ENCODE measurements around the gene NARS2. TPM values are rescaled to one million over a fixed set of nuclear protein-coding genes. Genes with fewer than 3 reads are reported as not detected.

The NARS2 gene
- total and polyA plus RNA-seq, 9 donors = 13.2 to 24.5 (median 17.1) TPM

GRCh38 chr11:78573681-78574080 is 983 bp downstream of the NARS2 start:
- intact Hi-C loops (cut with DNase I) = loop anchor here in 2 of 4 donors (5.0 to 10.0 kb wide), 2 partner anchors 159 to 421 kb away; partner anchors contain the start of gene GAB2 (in 1 of the 2)

GRCh38 chr11:78573271-78573670 is 1.4 kb downstream of the NARS2 start:
- Histone ChIP-seq H3K27ac (no peak overlapping the region), H3K4me3 (peak overlapping the region; percentile 51), H3K9me3 (no peaks in the 10 kb centered on the region), H3K4me1 (ENCODE audit: insufficient read depth) (peaks cover 6% of the 10 kb centered on the region), H3K27me3 (no peaks in the 10 kb centered on the region), H3K36me3 (no peaks in the 10 kb centered on the region)
- intact Hi-C loops (cut with DNase I) = loop anchor here in 2 of 4 donors (5.0 to 10.0 kb wide), 2 partner anchors 158 to 421 kb away; partner anchors contain the start of gene GAB2 (in 1 of the 2)
- DNase-seq = no peak
- WGBS, 3 donors = 59 to 86% (median 82%) methylated on average over 3 of the region's 3 CpGs
- TF ChIP-seq POLR2A (IDR thresholded peaks at IDR 0.05) (no peak), EP300 (IDR thresholded peaks at IDR 0.05) (no peak)
- TF ChIP-seq, protein P1, sequence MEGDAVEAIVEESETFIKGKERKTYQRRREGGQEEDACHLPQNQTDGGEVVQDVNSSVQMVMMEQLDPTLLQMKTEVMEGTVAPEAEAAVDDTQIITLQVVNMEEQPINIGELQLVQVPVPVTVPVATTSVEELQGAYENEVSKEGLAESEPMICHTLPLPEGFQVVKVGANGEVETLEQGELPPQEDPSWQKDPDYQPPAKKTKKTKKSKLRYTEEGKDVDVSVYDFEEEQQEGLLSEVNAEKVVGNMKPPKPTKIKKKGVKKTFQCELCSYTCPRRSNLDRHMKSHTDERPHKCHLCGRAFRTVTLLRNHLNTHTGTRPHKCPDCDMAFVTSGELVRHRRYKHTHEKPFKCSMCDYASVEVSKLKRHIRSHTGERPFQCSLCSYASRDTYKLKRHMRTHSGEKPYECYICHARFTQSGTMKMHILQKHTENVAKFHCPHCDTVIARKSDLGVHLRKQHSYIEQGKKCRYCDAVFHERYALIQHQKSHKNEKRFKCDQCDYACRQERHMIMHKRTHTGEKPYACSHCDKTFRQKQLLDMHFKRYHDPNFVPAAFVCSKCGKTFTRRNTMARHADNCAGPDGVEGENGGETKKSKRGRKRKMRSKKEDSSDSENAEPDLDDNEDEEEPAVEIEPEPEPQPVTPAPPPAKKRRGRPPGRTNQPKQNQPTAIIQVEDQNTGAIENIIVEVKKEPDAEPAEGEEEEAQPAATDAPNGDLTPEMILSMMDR (IDR thresholded peaks at IDR 0.05) = no peak

More at GRCh38 chr11:78573681-78574080, 983 bp downstream of the NARS2 start:
- Histone ChIP-seq H3K4me3 (peak overlapping the region; percentile 51), H3K9me3 (no peaks in the 10 kb centered on the region), H3K4me1 (ENCODE audit: insufficient read depth) (peaks cover 6% of the 10 kb centered on the region), H3K36me3 (no peaks in the 10 kb centered on the region), H3K27me3 (no peaks in the 10 kb centered on the region), H3K27ac (peak overlapping the region in 1 of 2 donors; percentile 83)
- 1 to 3% (median 2%) methylated on average over 5 of the region's 5 CpGs for WGBS, 3 donors
- TF ChIP-seq EP300 (IDR thresholded peaks at IDR 0.05) = no peak
- TF ChIP-seq POLR2A (IDR thresholded peaks at IDR 0.05) = no peak
- TF ChIP-seq, protein P1 (IDR thresholded peaks at IDR 0.05) = no peak
- no peak for DNase-seq

DNA sequence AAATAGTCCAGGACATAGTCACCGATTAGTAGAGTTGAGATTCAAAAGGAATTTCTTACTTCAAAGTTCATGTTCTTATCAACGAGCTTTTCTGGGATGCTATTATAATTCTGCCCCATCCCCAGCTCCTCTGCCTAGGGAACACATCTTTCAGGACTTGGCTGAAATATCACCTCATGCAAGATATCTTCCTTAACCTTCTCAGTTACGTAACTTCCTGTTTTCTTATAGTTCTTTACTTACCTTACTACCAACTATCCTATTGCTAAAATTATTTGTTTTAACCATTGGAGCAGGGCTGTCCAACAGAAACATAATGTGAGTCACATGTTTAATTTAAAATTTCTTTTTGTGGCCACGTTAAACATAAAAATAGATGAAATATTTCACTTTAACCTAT is 2.3 kb downstream of the NARS2 start:
- intact Hi-C loops (cut with DNase I) = loop anchor here in 2 of 4 donors (5.0 to 10.0 kb wide), 2 partner anchors 158 to 420 kb away; partner anchors contain the start of gene GAB2 (in 1 of the 2)
- H3K9me3 ChIP-seq = no peaks in the 10 kb centered on the region
- H3K4me1 ChIP-seq (ENCODE audit: insufficient read depth) = peaks cover 6% of the 10 kb centered on the region
- no peaks in the 10 kb centered on the region for H3K36me3 ChIP-seq
- no peak for TF ChIP-seq POLR2A (IDR thresholded peaks at IDR 0.05)
- TF ChIP-seq, protein P1 (IDR thresholded peaks at IDR 0.05) = no peak
- no peak for TF ChIP-seq EP300 (IDR thresholded peaks at IDR 0.05)
- no peak overlapping the region for H3K27ac ChIP-seq
- no peak overlapping the region for H3K4me3 ChIP-seq
- whole genome bisulfite sequencing, 3 donors = 50 to 62% (median 55%) methylated on average over 4 of the region's 4 CpGs
- H3K27me3 ChIP-seq = no peaks in the 10 kb centered on the region
- DNase-seq = no peak

DNA sequence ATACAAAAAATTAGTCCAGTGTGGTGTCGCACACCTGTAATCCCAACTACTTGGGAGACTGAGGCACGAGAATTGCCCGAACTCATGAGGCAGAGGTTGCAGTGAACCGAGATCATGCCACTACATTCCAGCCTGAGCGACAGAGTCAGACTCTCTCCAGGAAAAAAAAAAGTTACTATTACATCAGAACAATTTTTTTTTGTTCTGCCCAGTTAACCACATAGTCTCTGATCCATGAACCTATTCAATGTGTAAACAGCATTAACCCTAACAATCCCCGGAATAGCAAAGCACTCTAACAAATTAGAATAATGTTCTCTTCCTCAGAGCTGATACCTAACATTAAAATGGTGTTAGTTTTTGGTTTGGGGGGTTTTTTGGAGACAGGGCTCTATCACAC is 4.6 kb downstream of the NARS2 start:
- TF ChIP-seq EP300 (IDR thresholded peaks at IDR 0.05) = no peak
- TF ChIP-seq, protein P1 (IDR thresholded peaks at IDR 0.05) = no peak
- no peak for TF ChIP-seq POLR2A (IDR thresholded peaks at IDR 0.05)
- intact Hi-C loops (cut with DNase I) = loop anchor here in 2 of 4 donors (5.0 to 10.0 kb wide), 2 partner anchors 155 to 418 kb away; partner anchors contain the start of gene GAB2 (in 1 of the 2)
- 91 to 97% (median 91%) methylated on average over 6 of the region's 6 CpGs for WGBS, 3 donors
- Histone ChIP-seq H3K27me3 (no peaks in the 10 kb centered on the region), H3K9me3 (no peaks in the 10 kb centered on the region), H3K36me3 (no peaks in the 10 kb centered on the region), H3K27ac (no peak overlapping the region), H3K4me3 (no peak overlapping the region), H3K4me1 (ENCODE audit: insufficient read depth) (peaks cover 4% of the 10 kb centered on the region)
- DNase-seq = no peak

Data from ovary (tissue), 9 donors.